ENCODE results near the gene PPP5C. TPM values are rescaled to one million over a fixed set of nuclear protein-coding genes. Genes with fewer than 3 reads are reported as not detected.

Gene PPP5C
- total and polyA plus RNA-seq, 9 of the 15 experiments (the other 6 are each of a cell fraction or from before 2014, with no cell fraction given) = 1.9 to 166 (median 108) TPM

DNA sequence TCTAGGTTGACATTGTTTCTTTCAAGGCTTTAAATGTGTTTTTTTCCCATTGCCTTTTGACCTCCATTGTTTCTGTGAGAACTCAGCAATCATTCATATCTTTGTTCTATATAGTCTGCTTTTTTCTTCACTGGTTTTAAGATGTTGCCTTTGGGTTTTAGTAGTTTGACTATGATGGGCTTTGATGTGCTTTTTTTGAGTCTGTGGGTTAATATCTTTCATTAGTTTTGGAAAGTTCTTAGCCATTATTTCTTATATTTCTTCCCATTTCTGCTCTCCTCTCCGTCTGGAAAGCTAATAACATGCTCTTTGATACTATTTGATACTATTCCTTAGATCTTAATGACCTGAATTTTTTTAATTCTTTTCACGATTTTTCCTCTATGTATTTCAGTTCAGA lies 33.8 kb downstream of the PPP5C start (continued):
- TF ChIP-seq, protein P1, sequence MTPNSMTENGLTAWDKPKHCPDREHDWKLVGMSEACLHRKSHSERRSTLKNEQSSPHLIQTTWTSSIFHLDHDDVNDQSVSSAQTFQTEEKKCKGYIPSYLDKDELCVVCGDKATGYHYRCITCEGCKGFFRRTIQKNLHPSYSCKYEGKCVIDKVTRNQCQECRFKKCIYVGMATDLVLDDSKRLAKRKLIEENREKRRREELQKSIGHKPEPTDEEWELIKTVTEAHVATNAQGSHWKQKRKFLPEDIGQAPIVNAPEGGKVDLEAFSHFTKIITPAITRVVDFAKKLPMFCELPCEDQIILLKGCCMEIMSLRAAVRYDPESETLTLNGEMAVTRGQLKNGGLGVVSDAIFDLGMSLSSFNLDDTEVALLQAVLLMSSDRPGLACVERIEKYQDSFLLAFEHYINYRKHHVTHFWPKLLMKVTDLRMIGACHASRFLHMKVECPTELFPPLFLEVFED (CRISPR knock-in tag; conservative IDR thresholded peaks at IDR 0.05) = no peak
- TF ChIP-seq, protein P2, sequence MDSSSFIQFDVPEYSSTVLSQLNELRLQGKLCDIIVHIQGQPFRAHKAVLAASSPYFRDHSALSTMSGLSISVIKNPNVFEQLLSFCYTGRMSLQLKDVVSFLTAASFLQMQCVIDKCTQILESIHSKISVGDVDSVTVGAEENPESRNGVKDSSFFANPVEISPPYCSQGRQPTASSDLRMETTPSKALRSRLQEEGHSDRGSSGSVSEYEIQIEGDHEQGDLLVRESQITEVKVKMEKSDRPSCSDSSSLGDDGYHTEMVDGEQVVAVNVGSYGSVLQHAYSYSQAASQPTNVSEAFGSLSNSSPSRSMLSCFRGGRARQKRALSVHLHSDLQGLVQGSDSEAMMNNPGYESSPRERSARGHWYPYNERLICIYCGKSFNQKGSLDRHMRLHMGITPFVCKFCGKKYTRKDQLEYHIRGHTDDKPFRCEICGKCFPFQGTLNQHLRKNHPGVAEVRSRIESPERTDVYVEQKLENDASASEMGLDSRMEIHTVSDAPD (CRISPR knock-in tag; IDR thresholded peaks at IDR 0.05) = no peak
- TF ChIP-seq FOXA3 (CRISPR knock-in tag; conservative IDR thresholded peaks at IDR 0.05 in 1 of 2, IDR thresholded peaks at IDR 0.05 in 1 of 2) (no peak), ZNF551 (CRISPR knock-in tag; IDR thresholded peaks at IDR 0.05) (no peak), SREBF2 (CRISPR knock-in tag; IDR thresholded peaks at IDR 0.05) (no peak), KAT7 (CRISPR knock-in tag; IDR thresholded peaks at IDR 0.05; ENCODE audit: borderline replicate concordance) (no peak), SMAD2 (IDR thresholded peaks at IDR 0.05; ENCODE audit: low read depth, low read length) (no peak)

GRCh38 chr19:46381346-46381745 lies 34.5 kb downstream of the PPP5C start:
- Histone ChIP-seq H3K4me3 (no peak overlapping the region), H3K9me1 (ENCODE audit: control insufficient read depth, insufficient read depth, low read length) (no peaks in the 10 kb centered on the region), H3K4me2 (ENCODE audit: insufficient read depth, low read length) (no peak overlapping the region), H3K9ac (ENCODE audit: insufficient read depth in 1 of 2, low read depth in 2 of 2, low read length in 2 of 2) (no peak overlapping the region), H2AFZ (ENCODE audit: low read depth, low read length) (no peak overlapping the region), H3K79me2 (ENCODE audit: control insufficient read depth, insufficient read depth, low read length) (0 out of 3 replicates have a peak, but pooled peaks cover 3% of the 10 kb centered on the region), H3K27me3 (ENCODE audit: control insufficient read depth in 2 of 2, insufficient read depth in 2 of 2, low read length in 2 of 2) (no peaks in the 10 kb centered on the region), H3K27ac (ENCODE audit: extremely low read depth, low read depth, low read length) (no peak overlapping the region), H3K9me3 (replicated peaks; ENCODE audit: control insufficient read depth, insufficient read depth, low read depth, low read length) (no peaks in the 10 kb centered on the region), H3K4me1 (replicated peaks in 1 of 2; ENCODE audit: control insufficient read depth in 2 of 2, insufficient read depth in 2 of 2, low read length in 2 of 2) (0 out of 5 replicates have a peak, but pooled peaks cover 0 to 3% of the 10 kb centered on the region in 2 experiments), H3K36me3 (ENCODE audit: control insufficient read depth, insufficient read depth, low read length) (peaks cover 87% of the 10 kb centered on the region), H4K20me1 (replicated peaks; ENCODE audit: control insufficient read depth, insufficient read depth, low read length) (no peaks in the 10 kb centered on the region)
- WGBS (ENCODE audit: insufficient coverage, low coverage, missing lambda C conversion rate) = 93% methylated on average over 2 of the region's 2 CpGs
- ATAC-seq = no peak
- intact Hi-C loops (cut with micrococcal nuclease) (no loop called here), in situ Hi-C loops (cut with MboI) (loop anchor here (5.0 kb wide), 1 partner anchor 99 kb away; no protein-coding TSS in a partner anchor)
- DNase-seq (ENCODE audit: extremely low read depth in 1 of 4, low spot score in 3 of 4) = no peak
- no TSS peak for BruUV-seq (replicated peaks)
- FAIRE-seq = no peak
- POLR2A ChIA-PET = no interaction called here
- CTCF ChIA-PET (ENCODE audit: low intra/inter-chr PET ratio) = no interaction called here
- TF ChIP-seq ZNF354B (CRISPR knock-in tag; IDR thresholded peaks at IDR 0.05) = no peak
- no peak for TF ChIP-seq WHSC1 (IDR thresholded peaks at IDR 0.05; ENCODE audit: low read length)
- no peak for TF ChIP-seq BRD9 (IDR thresholded peaks at IDR 0.05; ENCODE audit: low read depth, partially characterized antibody)
- no peak for TF ChIP-seq NFRKB (IDR thresholded peaks at IDR 0.05; ENCODE audit: low read depth)
- no peak for TF ChIP-seq EP300 (IDR thresholded peaks at IDR 0.05; ENCODE audit: low read length)
- no peak for TF ChIP-seq ZNF165 (CRISPR knock-in tag; IDR thresholded peaks at IDR 0.05; ENCODE audit: borderline replicate concordance)
- TF ChIP-seq ZNF766 (CRISPR knock-in tag; conservative IDR thresholded peaks at IDR 0.05) = no peak
- no peak for TF ChIP-seq SMARCC2 (IDR thresholded peaks at IDR 0.05; ENCODE audit: low read depth)
- no peak for TF ChIP-seq EHMT2 (IDR thresholded peaks at IDR 0.05)
- TF ChIP-seq, protein P3, sequence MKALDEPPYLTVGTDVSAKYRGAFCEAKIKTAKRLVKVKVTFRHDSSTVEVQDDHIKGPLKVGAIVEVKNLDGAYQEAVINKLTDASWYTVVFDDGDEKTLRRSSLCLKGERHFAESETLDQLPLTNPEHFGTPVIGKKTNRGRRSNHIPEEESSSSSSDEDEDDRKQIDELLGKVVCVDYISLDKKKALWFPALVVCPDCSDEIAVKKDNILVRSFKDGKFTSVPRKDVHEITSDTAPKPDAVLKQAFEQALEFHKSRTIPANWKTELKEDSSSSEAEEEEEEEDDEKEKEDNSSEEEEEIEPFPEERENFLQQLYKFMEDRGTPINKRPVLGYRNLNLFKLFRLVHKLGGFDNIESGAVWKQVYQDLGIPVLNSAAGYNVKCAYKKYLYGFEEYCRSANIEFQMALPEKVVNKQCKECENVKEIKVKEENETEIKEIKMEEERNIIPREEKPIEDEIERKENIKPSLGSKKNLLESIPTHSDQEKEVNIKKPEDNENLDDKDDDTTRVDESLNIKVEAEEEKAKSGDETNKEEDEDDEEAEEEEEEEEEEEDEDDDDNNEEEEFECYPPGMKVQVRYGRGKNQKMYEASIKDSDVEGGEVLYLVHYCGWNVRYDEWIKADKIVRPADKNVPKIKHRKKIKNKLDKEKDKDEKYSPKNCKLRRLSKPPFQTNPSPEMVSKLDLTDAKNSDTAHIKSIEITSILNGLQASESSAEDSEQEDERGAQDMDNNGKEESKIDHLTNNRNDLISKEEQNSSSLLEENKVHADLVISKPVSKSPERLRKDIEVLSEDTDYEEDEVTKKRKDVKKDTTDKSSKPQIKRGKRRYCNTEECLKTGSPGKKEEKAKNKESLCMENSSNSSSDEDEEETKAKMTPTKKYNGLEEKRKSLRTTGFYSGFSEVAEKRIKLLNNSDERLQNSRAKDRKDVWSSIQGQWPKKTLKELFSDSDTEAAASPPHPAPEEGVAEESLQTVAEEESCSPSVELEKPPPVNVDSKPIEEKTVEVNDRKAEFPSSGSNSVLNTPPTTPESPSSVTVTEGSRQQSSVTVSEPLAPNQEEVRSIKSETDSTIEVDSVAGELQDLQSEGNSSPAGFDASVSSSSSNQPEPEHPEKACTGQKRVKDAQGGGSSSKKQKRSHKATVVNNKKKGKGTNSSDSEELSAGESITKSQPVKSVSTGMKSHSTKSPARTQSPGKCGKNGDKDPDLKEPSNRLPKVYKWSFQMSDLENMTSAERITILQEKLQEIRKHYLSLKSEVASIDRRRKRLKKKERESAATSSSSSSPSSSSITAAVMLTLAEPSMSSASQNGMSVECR (CRISPR knock-in tag; IDR thresholded peaks at IDR 0.05) = no peak
